NCI-H146 treated with DMSO at 0.1 percent for 48 hours (cell line): ENCODE data around the gene EPS15.

Experiments
- DNase-seq: peaks from one replicate; lab custom pipeline; 2025; ENCODE audit not compliant: unreplicated experiment; lab: John Stamatoyannopoulos, UW

Gene EPS15

DNA sequence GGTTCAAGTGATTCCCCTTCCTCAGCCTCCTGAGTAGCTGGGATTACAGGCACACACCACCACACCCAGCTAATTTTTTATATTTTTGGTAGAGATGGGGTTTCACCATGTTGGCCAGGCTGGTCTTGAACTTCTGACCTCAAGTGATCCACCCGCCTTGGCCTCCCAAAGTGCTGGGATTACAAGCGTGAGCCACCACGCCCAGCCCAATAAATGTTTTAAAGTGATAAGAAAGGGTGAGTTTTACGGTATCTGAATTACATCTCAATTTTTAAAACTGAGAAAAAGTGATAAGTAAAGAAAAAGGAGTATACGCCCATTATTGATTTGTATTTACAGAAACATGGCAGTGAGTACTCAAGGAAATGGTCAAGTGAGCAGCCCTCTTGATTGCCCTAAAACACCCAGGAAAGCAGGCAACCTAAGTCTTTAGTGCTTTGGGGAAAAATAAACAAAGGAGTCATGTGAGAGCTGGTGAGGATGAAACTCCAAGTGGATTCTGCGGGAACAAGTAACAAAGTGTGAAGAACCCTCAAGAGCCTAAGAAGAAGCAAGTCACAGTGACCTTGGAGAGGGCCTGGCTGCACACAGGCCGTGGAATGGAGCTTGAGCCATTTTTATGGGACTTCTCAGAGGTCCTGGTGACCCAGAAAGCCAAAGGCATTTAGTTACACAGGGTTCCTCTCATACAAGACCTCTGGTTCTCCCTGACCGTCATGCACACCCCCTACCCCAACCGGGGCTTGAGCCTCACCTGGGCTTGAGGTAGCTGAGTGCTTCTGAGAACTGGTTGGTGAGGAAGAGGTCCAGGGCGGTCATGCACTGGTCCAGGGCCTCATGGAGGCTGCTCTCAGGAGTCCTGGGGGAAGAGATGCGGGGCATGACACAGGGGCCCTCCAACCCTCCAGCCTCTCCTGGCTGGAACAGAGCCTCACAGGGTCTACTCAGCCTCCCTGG lies 197.8 kb downstream of the EPS15 start:
- DNase-seq = no peak

- no peak for DNase-seq
Observed at GRCh38 chr1:51317798-51318197, 201.3 kb downstream of the EPS15 start.

GRCh38 chr1:51316846-51317120 lies 202.3 kb downstream of the EPS15 start:
- no peak for DNase-seq

GRCh38 chr1:51316113-51316845 lies 202.8 kb downstream of the EPS15 start:
- DNase-seq = peak; percentile 6

- no peak for DNase-seq
Observed at GRCh38 chr1:51314974-51315373, 204.1 kb downstream of the EPS15 start.

GRCh38 chr1:51313961-51314777 lies 204.9 kb downstream of the EPS15 start:
- DNase-seq = no peak

DNA sequence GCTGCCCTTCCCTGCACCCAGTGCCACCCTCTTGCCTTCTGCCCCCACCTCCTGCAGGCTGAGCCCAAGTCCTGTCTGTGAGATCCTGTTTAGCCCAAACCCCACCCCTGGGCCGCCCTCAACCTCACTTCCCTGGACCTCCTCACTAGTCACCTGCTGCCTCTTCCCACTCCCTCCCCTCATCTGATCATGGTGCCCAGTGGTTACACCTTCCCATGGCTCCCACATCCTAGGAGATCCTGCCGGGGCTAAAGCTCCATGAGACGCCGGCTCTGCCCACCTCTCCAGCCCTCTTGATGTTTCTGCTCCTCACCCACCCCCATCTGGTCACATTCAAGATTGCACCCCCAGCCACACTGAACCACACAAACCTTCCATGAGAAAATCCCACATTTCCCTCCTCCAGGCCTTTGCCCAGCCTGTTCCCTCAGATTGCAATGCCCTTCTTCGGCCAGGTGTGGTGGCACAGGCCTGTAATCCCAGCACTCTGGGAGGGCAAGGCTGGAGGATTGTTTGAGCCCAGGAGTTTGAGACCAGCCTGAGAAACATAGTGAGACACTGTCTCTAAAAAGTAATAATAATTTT lies 205.7 kb downstream of the EPS15 start:
- DNase-seq = no peak

- DNase-seq = no peak
Observed at GRCh38 chr1:51312718-51313117, 206.3 kb downstream of the EPS15 start.

GRCh38 chr1:51311826-51312225 lies 207.2 kb downstream of the EPS15 start:
- DNase-seq = no peak

GRCh38 chr1:51310871-51311613 lies 208.0 kb downstream of the EPS15 start:
- DNase-seq = no peak

GRCh38 chr1:51309291-51309690 lies 209.8 kb downstream of the EPS15 start:
- DNase-seq = no peak

- no peak for DNase-seq
Observed at GRCh38 chr1:51308636-51309035, 210.4 kb downstream of the EPS15 start.

- no peak for DNase-seq
Observed at GRCh38 chr1:51306950-51307349, 212.1 kb downstream of the EPS15 start.

DNA sequence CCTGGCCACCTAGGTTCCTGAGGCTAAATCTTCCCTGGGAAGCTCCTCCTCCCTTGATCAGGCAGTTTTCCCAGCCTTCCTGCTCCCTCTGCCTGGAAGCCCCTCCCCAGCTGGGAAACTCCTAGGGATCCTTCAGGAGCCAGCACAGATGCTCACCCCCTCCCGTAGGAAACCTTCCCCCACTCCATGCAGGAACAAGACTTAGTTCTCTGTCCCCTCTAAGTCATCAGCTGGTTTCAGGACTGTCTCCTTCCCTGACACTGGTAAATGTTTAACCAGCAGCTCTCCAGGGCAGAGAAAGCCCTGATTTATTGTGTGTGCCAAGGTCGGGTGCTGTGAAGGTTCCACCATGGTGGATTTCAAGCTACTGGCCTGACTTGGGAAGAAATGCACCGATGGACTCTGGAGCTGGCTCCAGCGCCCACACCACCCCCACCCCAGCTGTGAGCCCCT lies 213.7 kb downstream of the EPS15 start:
- DNase-seq = no peak

DNA sequence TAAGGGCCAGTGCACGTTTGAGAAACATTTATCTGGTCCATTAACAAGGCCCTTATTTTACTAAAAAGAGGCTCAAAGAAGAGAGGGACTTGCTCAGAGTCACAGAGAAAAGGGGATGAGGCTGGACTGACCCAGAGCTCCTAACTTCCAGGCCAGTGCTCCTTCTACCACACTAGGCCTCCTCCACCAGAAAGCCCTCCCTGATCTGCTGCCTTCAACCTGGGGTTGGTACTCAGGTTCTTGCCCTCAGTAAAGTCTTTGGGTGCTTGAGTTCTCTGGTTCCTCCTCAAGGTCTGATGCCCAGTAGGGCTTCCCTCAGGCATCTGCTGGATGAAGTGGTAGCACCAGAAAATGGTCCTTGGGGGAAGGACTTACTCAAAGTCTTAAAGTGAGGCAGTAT lies 214.7 kb downstream of the EPS15 start:
- no peak for DNase-seq
